A673 (cell line): ENCODE measurements around the gene SFT2D1.

Source experiments
- CTCF ChIP-seq: fragments of 300-800, 200-600 bp; sonication (generic); conservative IDR thresholded peaks from 2 replicates; pipeline ENCODE4 v1.5.1; 2017; ENCODE audit warnings: low read depth, mild to moderate bottlenecking, antibody characterized with exemption, low read length, moderate library complexity, mixed read lengths
- EZH2 ChIP-seq: fragments of 200-600 bp; sonication (generic); IDR thresholded peaks from 2 replicates; pipeline ENCODE4 v1.6.1; 2017; ENCODE audit warnings: borderline replicate concordance, low read depth, mild to moderate bottlenecking, mixed read lengths, antibody characterized with exemption, low read length; ENCODE audit not compliant: poor library complexity, severe bottlenecking

DNA sequence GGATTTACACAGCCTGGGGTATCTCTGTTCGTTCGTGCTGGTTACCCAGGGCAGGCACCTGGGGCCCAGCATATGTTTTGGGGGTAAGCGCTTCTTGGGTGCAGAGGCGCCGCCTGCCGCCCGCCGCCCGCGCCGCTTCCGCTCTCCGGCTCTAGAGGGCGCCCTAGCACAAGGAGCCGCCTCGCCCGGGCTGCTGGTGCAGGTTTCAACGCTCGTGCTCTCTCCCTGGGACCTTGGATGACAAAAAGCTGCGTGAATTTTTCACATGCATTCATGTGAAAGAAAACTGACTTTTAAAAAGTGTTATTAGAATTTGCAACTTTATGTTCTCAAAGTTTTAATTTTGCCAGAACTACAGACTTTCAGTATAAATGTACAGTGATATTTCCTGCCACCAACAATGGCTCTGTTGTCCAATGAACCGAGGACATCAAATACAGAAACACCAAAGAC, 66.6 kb downstream of the SFT2D1 start:
- TF ChIP-seq EZH2 (no peak), CTCF (peak; percentile 99)
